IPS-NIHi11 (cell line): ENCODE data around the gene LDLRAD3.

Source experiments
- DNase-seq: peaks from one replicate; pipeline ENCODE4 v3.0.0; 2012; ENCODE audit warnings: mixed read lengths, low spot score

Gene LDLRAD3

GRCh38 chr11:36051235-36052144, 107.6 kb downstream of the LDLRAD3 start:
- DNase-seq: no peak

GRCh38 chr11:36053281-36053680, 109.4 kb downstream of the LDLRAD3 start:
- no peak for DNase-seq

DNA sequence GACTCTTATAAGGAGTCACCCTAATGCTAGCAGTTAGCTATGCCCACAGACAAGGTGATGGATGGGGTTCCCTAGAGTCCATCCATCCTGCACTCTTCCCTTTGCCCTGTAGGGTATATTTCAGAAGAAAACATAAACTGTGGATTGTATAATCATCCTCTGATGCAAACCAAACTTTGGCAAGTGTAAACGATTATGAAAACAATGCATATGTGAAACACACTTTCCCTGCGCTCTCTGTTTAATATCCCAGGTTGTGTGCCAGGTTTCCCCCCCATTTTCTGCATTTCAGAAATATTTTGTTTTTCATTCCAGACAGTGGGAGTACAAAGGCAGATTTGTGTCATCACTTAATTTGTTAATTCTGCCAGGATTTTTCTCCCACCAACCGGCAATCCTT, 110.0 kb downstream of the LDLRAD3 start:
- DNase-seq: no peak

GRCh38 chr11:36054628-36055027, 110.8 kb downstream of the LDLRAD3 start:
- no peak for DNase-seq

DNA sequence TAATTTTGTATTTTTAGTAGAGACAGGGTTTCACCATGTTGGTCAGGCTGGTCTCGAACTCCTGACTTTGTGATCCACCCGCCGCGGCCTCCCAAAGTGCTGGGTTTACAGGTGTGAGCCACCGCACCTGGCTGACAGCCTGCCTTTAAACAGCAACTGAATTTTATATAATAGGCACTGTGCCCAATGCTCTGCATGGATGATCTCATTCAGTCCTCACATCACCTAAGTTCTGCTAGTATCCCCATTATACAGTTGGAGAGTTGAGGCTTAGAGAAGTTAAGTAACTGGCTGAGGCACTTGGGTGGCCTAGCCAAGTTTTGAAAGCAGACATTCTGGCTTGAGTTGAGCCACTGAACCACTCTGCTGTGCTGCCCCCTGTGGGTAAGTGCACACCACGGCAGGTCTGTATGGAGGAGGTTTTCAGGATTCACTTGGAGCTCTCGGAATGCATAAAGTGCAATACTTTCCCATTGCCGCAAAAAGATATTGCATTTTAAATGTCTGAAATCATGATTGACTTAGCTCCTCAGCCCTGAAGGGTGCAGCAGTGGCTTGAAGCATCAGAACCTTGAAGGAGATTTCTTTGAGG, 112.4 kb downstream of the LDLRAD3 start:
- DNase-seq: peak; percentile 73

- DNase-seq: no peak
Measured at GRCh38 chr11:36057379-36058042, 113.6 kb downstream of the LDLRAD3 start.

DNA sequence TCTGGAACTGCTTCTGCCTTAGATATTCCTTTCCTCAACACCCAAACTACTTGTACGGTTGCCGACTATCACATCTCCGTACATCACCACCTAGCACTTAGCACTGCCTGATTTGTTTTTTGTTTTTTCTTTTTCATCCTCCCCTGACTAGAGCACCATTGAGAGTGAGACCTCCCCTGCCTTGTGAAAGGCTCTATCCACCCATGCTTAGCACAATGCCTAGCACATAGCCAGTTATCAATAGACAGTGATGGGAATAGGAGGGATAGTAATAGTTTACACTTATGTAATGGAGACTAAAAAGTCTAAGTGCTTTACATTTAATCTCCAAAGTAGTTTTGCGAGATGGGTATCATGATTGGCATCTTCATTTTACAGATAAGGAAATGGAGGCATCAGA, 115.8 kb downstream of the LDLRAD3 start:
- DNase-seq: no peak

DNA sequence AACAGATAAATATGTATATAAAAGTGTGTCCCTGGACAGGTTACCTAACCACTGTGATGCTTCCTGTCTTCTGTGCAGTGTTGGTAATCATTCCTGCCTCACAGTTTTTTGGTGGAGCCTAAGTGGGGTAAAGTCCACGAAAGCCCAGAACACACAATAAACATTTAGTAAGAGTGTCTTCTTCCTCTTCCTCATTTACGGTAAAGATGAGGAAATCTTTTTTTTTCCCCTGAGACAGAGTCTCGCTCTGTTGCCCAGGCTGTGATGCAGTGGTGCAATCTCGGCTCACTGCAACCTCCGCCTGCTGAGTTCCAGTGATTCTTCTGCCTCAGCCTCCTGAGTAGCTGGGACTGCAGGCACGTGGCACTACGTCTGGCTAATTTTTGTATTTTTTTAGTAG, 117.1 kb downstream of the LDLRAD3 start:
- no peak for DNase-seq

DNA sequence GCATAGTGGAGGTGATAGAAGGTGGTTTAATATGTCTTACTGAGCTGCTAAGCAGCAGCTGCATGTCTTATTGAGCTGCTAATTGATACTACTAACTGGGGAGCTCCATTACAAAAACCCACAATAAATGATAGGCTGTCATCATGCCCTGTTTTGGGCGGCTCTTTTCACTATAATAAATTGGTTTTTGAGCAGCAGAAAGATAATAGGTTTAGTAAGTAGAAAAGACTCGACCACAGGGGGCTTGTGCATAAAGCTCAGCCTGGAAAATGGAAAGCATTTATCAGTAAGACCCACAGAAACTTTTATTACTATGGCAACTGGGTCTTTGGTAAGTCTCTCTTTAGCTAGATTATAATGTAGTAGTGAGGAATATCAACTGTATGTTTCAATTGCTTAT, 117.6 kb downstream of the LDLRAD3 start:
- no peak for DNase-seq

DNA sequence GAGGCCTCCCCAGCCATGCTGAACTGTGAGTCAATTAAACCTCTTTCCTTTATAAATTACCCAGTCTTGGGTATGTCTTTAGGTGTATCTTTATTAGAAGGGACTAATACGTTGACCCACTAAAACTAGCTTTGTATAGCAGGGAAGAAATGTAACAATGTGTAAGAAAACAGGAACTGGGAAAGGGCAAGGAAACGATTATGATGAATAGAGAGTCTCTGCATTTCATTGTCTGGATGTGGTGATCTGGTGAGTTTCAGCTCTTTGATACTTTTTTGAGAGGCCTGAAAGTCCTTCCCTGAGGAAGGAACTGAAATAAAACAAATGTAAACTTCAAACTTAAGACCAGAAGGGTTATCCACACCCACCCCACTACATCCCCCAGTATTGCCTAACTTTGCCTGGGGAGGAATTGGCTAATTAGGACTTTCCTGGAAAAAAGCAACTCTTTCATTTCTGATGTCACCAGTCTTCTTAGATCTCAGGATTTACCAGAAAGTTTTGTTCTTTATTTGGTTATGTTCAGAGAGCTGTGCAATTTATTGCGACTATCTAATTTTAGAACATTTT, 119.0 kb downstream of the LDLRAD3 start:
- DNase-seq: no peak

- DNase-seq: no peak
Measured at GRCh38 chr11:36065436-36065835, 121.6 kb downstream of the LDLRAD3 start.

- DNase-seq: no peak
Measured at GRCh38 chr11:36066891-36067290, 123.0 kb downstream of the LDLRAD3 start.

- peak; percentile 44 for DNase-seq
Measured at GRCh38 chr11:36069576-36070212, 125.8 kb downstream of the LDLRAD3 start.

DNA sequence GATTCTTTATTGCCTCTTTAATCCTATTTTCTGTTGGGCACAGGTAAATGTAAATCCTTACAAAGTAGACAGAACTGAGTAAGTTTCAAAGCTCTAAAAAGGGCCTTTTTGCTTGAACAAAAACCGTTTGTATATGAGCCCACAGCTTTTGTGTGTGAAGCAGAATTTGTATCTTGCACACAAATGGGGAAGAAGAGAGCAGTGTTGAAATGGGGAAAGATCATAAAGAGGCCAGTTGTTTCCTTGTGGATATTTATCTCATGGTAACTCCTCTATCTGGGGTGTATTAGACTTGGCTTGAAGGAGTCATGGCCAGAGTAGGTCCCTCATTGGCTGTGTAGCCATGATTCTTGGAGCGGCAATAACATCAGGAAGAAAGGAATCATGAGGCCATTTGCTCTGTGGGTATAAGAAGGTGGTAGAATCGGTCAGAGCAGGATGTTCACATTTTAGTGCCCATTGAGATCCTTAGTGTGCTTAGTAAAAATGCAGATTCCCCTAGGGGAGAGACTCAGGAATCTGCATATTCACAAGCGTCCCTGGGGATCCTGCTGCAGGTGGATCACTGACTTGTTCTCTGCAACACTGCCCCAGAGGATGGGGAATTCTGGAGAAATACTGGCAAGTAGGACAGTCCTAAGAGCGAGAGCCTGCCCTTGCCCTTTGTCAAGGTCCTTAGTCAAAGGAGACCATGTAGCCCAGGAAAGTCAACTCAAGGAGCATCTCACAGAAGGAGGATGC, 126.5 kb downstream of the LDLRAD3 start:
- no peak for DNase-seq

GRCh38 chr11:36070954-36071330, 127.1 kb downstream of the LDLRAD3 start:
- DNase-seq: no peak

GRCh38 chr11:36071917-36072500, 128.1 kb downstream of the LDLRAD3 start:
- DNase-seq: no peak

GRCh38 chr11:36073411-36074203, 129.7 kb downstream of the LDLRAD3 start:
- DNase-seq: no peak

DNA sequence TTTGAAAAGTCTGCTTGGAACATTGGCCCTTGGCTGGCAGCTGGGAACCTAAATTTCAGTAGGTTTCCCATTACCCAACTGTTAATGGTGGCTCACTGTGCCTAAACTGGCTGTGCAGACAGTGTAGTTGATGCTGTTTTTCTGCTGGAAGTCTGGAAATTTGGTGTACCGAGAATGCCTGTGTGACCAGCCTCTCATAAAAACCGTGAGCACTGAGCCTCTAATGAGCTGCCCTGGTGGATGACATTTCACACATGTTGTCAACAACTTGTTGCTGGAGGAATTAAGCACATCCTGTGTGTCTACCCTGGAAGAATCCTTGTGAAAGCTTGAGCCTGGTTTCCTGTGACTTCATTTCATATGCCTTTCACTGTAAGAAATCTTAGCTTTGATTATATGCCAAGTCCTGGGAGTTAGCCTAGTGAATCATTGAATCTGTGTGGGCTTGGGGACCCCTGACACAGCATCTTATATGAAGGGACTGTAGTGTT, 131.1 kb downstream of the LDLRAD3 start:
- no peak for DNase-seq

- DNase-seq: no peak
Measured at GRCh38 chr11:36077368-36077767, 133.5 kb downstream of the LDLRAD3 start.
